CD14-positive monocyte (primary cell): ENCODE data around the gene CWC25. TPM values are rescaled to one million over a fixed set of nuclear protein-coding genes. Genes with fewer than 3 reads are reported as not detected.

Source experiments
- DNase-seq, 3 donors: peaks; one replicate each; pipeline ENCODE4 v3.0.0-alpha.2; 2011 to 2022
- H2AFZ ChIP-seq: 2 replicates; pipeline ENCODE4 v1.6.0; 2012; ENCODE audit warnings: mild to moderate bottlenecking, low read depth, low read length, inconsistent platforms; ENCODE audit not compliant: insufficient read depth, poor library complexity, severe bottlenecking
- H3K27ac ChIP-seq, 2 donors: 1 replicate in 1 of 2; 2 replicates in 1 of 2; pipeline ENCODE4 v1.5.1; 2012 to 2013; ENCODE audit warnings: low read length in 2 of 2, control low read depth in 1 of 2, inconsistent platforms in 1 of 2, low read depth in 1 of 2, mild to moderate bottlenecking in 1 of 2
- H3K27me3 ChIP-seq, 2 donors: one replicate each; pipeline versions ENCODE4 v1.6.0 to v1.6.1; 2011 to 2013; ENCODE audit warnings: low read length in 2 of 2; ENCODE audit not compliant: control insufficient read depth in 2 of 2, insufficient read depth in 2 of 2
- H3K36me3 ChIP-seq, 2 donors: replicated peaks in 1 of 2; 1 replicate in 1 of 2; 2 replicates in 1 of 2; pipeline versions ENCODE4 v1.5.1 to v1.6.1; 2012 to 2013; ENCODE audit warnings: low read length in 2 of 2, control low read depth in 1 of 2, inconsistent platforms in 1 of 2, mild to moderate bottlenecking in 1 of 2; ENCODE audit not compliant: insufficient read depth in 2 of 2, control insufficient read depth in 1 of 2
- H3K4me1 ChIP-seq, 2 donors: 1 replicate in 1 of 2; 2 replicates in 1 of 2; pipeline versions ENCODE4 v1.5.1 to v1.6.1; 2012 to 2013; ENCODE audit warnings: low read length in 2 of 2, control low read depth in 1 of 2, inconsistent platforms in 1 of 2, mild to moderate bottlenecking in 1 of 2, moderate library complexity in 1 of 2; ENCODE audit not compliant: insufficient read depth in 2 of 2, control insufficient read depth in 1 of 2
- H3K4me2 ChIP-seq: replicated peaks from 2 replicates; pipeline ENCODE3; 2012; ENCODE audit warnings: low read length, moderate library complexity, mild to moderate bottlenecking; ENCODE audit not compliant: poor library complexity, severe bottlenecking; ENCODE audit errors: extremely low read depth
- H3K4me3 ChIP-seq, 3 experiments: fragments of 200-600 bp in 1 of 3; sonication (generic) in 1 of 3; replicated peaks in 1 of 3; 1 replicate in 2 of 3; 2 replicates in 1 of 3; pipeline ENCODE4 v1.5.1; 2011 to 2013; ENCODE audit warnings: low read length in 3 of 3, mild to moderate bottlenecking in 3 of 3, control low read depth in 2 of 3, low read depth in 2 of 3, inconsistent platforms in 1 of 3, moderate library complexity in 1 of 3
- H3K79me2 ChIP-seq: 2 replicates; pipeline ENCODE4 v1.6.0; 2012; ENCODE audit warnings: mild to moderate bottlenecking, control low read depth, inconsistent platforms, low read length, moderate library complexity; ENCODE audit not compliant: insufficient read depth
- H3K9ac ChIP-seq: 2 replicates; pipeline ENCODE4 v1.6.0; 2017; ENCODE audit warnings: low read length, mild to moderate bottlenecking; ENCODE audit not compliant: insufficient read depth, poor library complexity, severe bottlenecking
- H3K9me3 ChIP-seq, 2 donors: replicated peaks in 1 of 2; 1 replicate in 1 of 2; 2 replicates in 1 of 2; pipeline versions ENCODE4 v1.5.1 to v1.6.1; 2012 to 2013; ENCODE audit warnings: low read length in 2 of 2, control low read depth in 1 of 2; ENCODE audit not compliant: control insufficient read depth in 1 of 2, insufficient read depth in 1 of 2
- H4K20me1 ChIP-seq: 2 replicates; pipeline ENCODE4 v1.6.0; 2012; ENCODE audit warnings: mild to moderate bottlenecking, low read length, control low read depth, moderate library complexity; ENCODE audit not compliant: insufficient read depth
- H3K27ac Mint-ChIP-seq, 7 donors: one replicate each; pipeline ENCODE4 v1.8.0; 2020; ENCODE audit warnings: mild to moderate bottlenecking in 7 of 7, mixed read lengths in 7 of 7, moderate library complexity in 6 of 7, inconsistent platforms in 2 of 7
- H3K27me3 Mint-ChIP-seq, 3 donors: one replicate each; pipeline ENCODE4 v1.8.0; 2021 to 2022; ENCODE audit warnings: low read depth in 3 of 3, mild to moderate bottlenecking in 3 of 3, mixed read lengths in 3 of 3, moderate library complexity in 3 of 3, inconsistent platforms in 1 of 3
- H3K36me3 Mint-ChIP-seq, 2 donors: one replicate each; pipeline ENCODE4 v1.8.0; 2020; ENCODE audit warnings: mixed read lengths in 2 of 2, inconsistent platforms in 1 of 2, mild to moderate bottlenecking in 1 of 2
- H3K4me1 Mint-ChIP-seq: one replicate; pipeline ENCODE4 v1.8.0; 2020; ENCODE audit warnings: mild to moderate bottlenecking, mixed read lengths
- H3K4me3 Mint-ChIP-seq, 2 donors: one replicate each; pipeline ENCODE4 v1.8.0; 2020; ENCODE audit warnings: mild to moderate bottlenecking in 2 of 2, mixed read lengths in 2 of 2, moderate library complexity in 1 of 2
- H3K9me3 Mint-ChIP-seq, 7 donors: one replicate each; pipeline ENCODE4 v1.8.0; 2020 to 2022; ENCODE audit warnings: mixed read lengths in 7 of 7, mild to moderate bottlenecking in 6 of 7, moderate library complexity in 6 of 7, inconsistent platforms in 2 of 7
- CTCF ChIP-seq: fragments of 200-600 bp; IDR thresholded peaks from one replicate; pipeline ENCODE4 v1.8.0; 2022; ENCODE audit warnings: antibody characterized with exemption, mild to moderate bottlenecking
- WGBS: methylation state at CpG from one replicate; pipeline ENCODE4 v1.1.5; 2013; ENCODE audit warnings: missing lambda C conversion rate; ENCODE audit not compliant: insufficient coverage; 5-methylcytosine and 5-hydroxymethylcytosine counted together
- intact Hi-C, 2 donors: fragments of 100-400 bp; cut with micrococcal nuclease; formaldehyde crosslinking; loops; one replicate each; pipeline versions ENCODE4 v1.15.0 to v1.15.1; 2023
- polyA plus RNA-seq, 3 donors: library from polyadenylated mRNA; depleted of rRNA in 1 of 3; unstranded in 2 of 3; stranded (reverse) in 1 of 3; fragments of 300-500 nt in 2 of 3; fragments of >200 nt in 1 of 3; fragmentation: Illumina TruSeq in 2 of 3; gene quantifications; 1 replicate in 2 of 3; 2 replicates in 1 of 3; pipeline ENCODE4 v1.2.3, GENCODE V29; 2012 to 2021

The CWC25 gene
- polyA plus RNA-seq, 3 donors, result 7.5 to 63.2 (median 8.4) TPM

DNA sequence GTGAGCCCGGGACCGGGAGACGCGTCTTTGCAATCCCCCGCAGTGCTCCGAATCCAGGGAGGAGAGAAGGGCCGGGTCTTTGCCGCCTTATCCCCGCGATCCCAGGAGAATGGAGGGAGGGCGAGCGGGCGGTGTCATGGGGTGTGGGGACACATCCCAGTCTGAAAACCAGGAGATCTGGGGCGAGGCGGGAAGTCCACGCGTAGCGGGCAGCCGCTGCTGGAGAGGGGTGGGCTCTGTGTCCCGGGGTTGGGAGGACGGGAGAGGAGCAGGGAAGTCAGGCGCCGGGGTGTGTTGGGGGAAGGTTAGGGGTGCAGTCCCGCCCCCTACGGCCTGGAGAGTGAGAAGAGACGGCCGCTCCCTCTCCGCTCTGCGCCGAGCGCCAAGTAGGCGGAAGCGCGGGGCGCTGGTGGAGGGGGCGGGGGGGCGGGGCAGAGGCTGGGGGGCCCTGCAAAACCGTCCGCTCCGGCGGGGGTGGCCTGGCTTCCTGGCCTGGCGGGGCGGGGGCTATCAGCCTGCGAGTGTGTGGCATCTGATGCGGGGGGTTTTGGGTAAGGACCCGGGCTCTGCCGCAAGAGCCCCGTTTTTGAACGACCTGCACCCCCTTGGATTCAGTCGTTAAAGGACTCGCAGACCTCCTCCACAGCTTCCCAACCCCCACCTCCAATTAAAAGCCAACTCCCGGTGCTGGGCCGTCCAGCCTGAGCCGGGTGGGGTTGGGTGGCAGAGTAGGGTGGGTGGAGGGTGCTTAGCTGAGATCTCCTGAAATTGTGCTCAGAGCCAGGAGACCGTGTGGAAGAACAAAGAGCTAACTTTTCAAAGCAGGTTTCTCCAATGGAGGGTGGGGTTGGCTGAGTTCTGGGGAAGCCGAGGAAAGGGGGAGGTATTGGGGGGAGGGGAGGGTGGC is 45.4 kb upstream of the CWC25 start:
- WGBS, result 0% methylated on average over 22 of the region's 56 CpGs
- peaks cover 52 to 75% of the 10 kb centered on the region in 2 donors for H3K4me1 ChIP-seq
- H3K27me3 ChIP-seq, result no peaks in the 10 kb centered on the region
- TF ChIP-seq CTCF, result no peak
- no peaks in the 10 kb centered on the region for H3K9me3 Mint-ChIP-seq
- H3K27ac ChIP-seq, result peak overlapping the region; percentile 79 to 84
- peak; percentile 35 to 45 (median 41) for DNase-seq
- peaks cover 0 to 3% of the 10 kb centered on the region in 2 donors for H3K36me3 Mint-ChIP-seq
- H3K36me3 ChIP-seq, result peaks cover 3 to 24% of the 10 kb centered on the region in 2 donors
- peak overlapping the region; percentile 98 to 100 (median 100) for H3K4me3 ChIP-seq
- no peaks in the 10 kb centered on the region for H3K9me3 ChIP-seq
- peak overlapping the region; percentile 92 for H2AFZ ChIP-seq
- peaks cover 0 to 1% (median under 1%) of the 10 kb centered on the region in 3 donors for H3K27me3 Mint-ChIP-seq
- H3K4me3 Mint-ChIP-seq, result peak overlapping the region; percentile 98 to 99
- H3K9ac ChIP-seq, result peak overlapping the region; percentile 83
- peaks cover 54% of the 10 kb centered on the region for H4K20me1 ChIP-seq
- H3K4me2 ChIP-seq, result peak overlapping the region; percentile 81
- peaks cover 55% of the 10 kb centered on the region for H3K4me1 Mint-ChIP-seq
- peaks cover 56% of the 10 kb centered on the region for H3K79me2 ChIP-seq
- peak overlapping the region; percentile 92 to 97 (median 95) for H3K27ac Mint-ChIP-seq
- intact Hi-C loops, result loop anchor here in 1 of 2 donors (2.0 to 10.0 kb wide), 3 partner anchors 37 to 284 kb away; partner anchors contain the start of genes CWC25 and PLXDC1

GRCh38 chr17:38869526-38870258 is 44.6 kb upstream of the CWC25 start, which contains the start of gene LASP1:
Gene LASP1 (plus strand): TSS chr17:38870058. CDS start chr17:38870190, 132 bp downstream.
- H4K20me1 ChIP-seq, result peaks cover 45% of the 10 kb centered on the region
- H3K27ac ChIP-seq, result peak within 1 kb of the TSS; percentile 79 to 89
- no peaks in the 10 kb centered on the region for H3K9me3 ChIP-seq
- H3K36me3 ChIP-seq, result peaks cover 3 to 20% of the 10 kb centered on the region in 2 donors
- TF ChIP-seq CTCF, result no peak
- H3K4me1 ChIP-seq, result peaks cover 50 to 67% of the 10 kb centered on the region in 2 donors
- peak; percentile 79 to 82 (median 80) for DNase-seq
- peaks cover 47% of the 10 kb centered on the region for H3K79me2 ChIP-seq
- peak within 1 kb of the TSS; percentile 81 for H3K4me2 ChIP-seq
- peak within 1 kb of the TSS; percentile 83 for H3K9ac ChIP-seq
- Mint-ChIP-seq H3K4me1 (peaks cover 48% of the 10 kb centered on the region), H3K27ac (peak within 1 kb of the TSS; percentile 92 to 97 (median 96)), H3K9me3 (no peaks in the 10 kb centered on the region), H3K27me3 (peaks cover 0 to 2% (median 2%) of the 10 kb centered on the region in 3 donors), H3K36me3 (peaks cover 0 to 3% of the 10 kb centered on the region in 2 donors), H3K4me3 (peak within 1 kb of the TSS; percentile 98 to 99)
- intact Hi-C loops, result loop anchor here (2.0 to 10.0 kb wide), 6 partner anchors 15 to 285 kb away; partner anchors contain the start of genes CWC25 (in 1 of the 2), MLLT6 (in 1 of the 2), PLXDC1 (in 1 of the 2) and RPL23 (in 1 of the 2)
- WGBS, result under 1% methylated on average over 64 of the region's 73 CpGs
- peak within 1 kb of the TSS; percentile 92 for H2AFZ ChIP-seq
- peak within 1 kb of the TSS; percentile 98 to 100 (median 100) for H3K4me3 ChIP-seq
- no peaks in the 10 kb centered on the region for H3K27me3 ChIP-seq
